ENCODE data around the gene OXSR1. TPM values are rescaled to one million over a fixed set of nuclear protein-coding genes. Genes with fewer than 3 reads are reported as not detected.

Gene OXSR1
- total RNA-seq, 6 experiments from 2014 or later: 48.5 to 54.3 (median 51.5) TPM

- no peak overlapping the region for H3K27ac Mint-ChIP-seq
- peaks cover 12% of the 10 kb centered on the region for H3K36me3 Mint-ChIP-seq (ENCODE audit: low read depth)
- TF ChIP-seq CTCF (IDR thresholded peaks at IDR 0.05): no peak
Observed at GRCh38 chr3:38146504-38146903, 18.8 kb upstream of the OXSR1 start.

GRCh38 chr3:38147421-38147820 is 17.9 kb upstream of the OXSR1 start:
- TF ChIP-seq CTCF (IDR thresholded peaks at IDR 0.05): no peak
- no peak for DNase-seq
- Mint-ChIP-seq H3K9me3 (peaks cover 21% of the 10 kb centered on the region), H3K27ac (no peak overlapping the region), H3K27me3 (ENCODE audit: insufficient read depth) (peaks cover 7% of the 10 kb centered on the region; the same call in 1 of the 2 replicates), H3K4me3 (no peak overlapping the region), H3K36me3 (ENCODE audit: low read depth) (peaks cover 8% of the 10 kb centered on the region), H3K4me1 (ENCODE audit: low read depth) (peaks cover 16% of the 10 kb centered on the region)

More at GRCh38 chr3:38146504-38146903, 18.8 kb upstream of the OXSR1 start:
- H3K4me3 Mint-ChIP-seq: no peak overlapping the region
- peaks cover 21% of the 10 kb centered on the region for H3K9me3 Mint-ChIP-seq
- no peak for DNase-seq
- peaks cover 9% of the 10 kb centered on the region for H3K4me1 Mint-ChIP-seq (ENCODE audit: low read depth)
- H3K27me3 Mint-ChIP-seq (ENCODE audit: insufficient read depth): peaks cover 7% of the 10 kb centered on the region; the same call in 1 of the 2 replicates

GRCh38 chr3:38148311-38148882 is 16.9 kb upstream of the OXSR1 start:
- Mint-ChIP-seq H3K4me3 (no peak overlapping the region), H3K4me1 (ENCODE audit: low read depth) (peaks cover 26% of the 10 kb centered on the region), H3K9me3 (peaks cover 21% of the 10 kb centered on the region), H3K27me3 (ENCODE audit: insufficient read depth) (peaks cover 7% of the 10 kb centered on the region; the same call in 1 of the 2 replicates), H3K36me3 (ENCODE audit: low read depth) (peaks cover 8% of the 10 kb centered on the region), H3K27ac (no peak overlapping the region)
- no peak for TF ChIP-seq CTCF (IDR thresholded peaks at IDR 0.05)
- no peak for DNase-seq

- no peak for DNase-seq
- H3K4me1 Mint-ChIP-seq (ENCODE audit: low read depth): peaks cover 39% of the 10 kb centered on the region
- peaks cover 8% of the 10 kb centered on the region for H3K36me3 Mint-ChIP-seq (ENCODE audit: low read depth)
- peaks cover 3% of the 10 kb centered on the region; the same call in 1 of the 2 replicates for H3K27me3 Mint-ChIP-seq (ENCODE audit: insufficient read depth)
- no peak overlapping the region for H3K4me3 Mint-ChIP-seq
- H3K27ac Mint-ChIP-seq: no peak overlapping the region
- H3K9me3 Mint-ChIP-seq: peaks cover 21% of the 10 kb centered on the region
- TF ChIP-seq CTCF (IDR thresholded peaks at IDR 0.05): no peak
Observed at GRCh38 chr3:38149708-38150107, 15.6 kb upstream of the OXSR1 start.

GRCh38 chr3:38150780-38151528 is 14.4 kb upstream of the OXSR1 start:
- peak; percentile 47 for TF ChIP-seq CTCF (IDR thresholded peaks at IDR 0.05)
- H3K4me1 Mint-ChIP-seq (ENCODE audit: low read depth): peaks cover 39% of the 10 kb centered on the region
- H3K27me3 Mint-ChIP-seq (ENCODE audit: insufficient read depth): no peaks in the 10 kb centered on the region
- H3K9me3 Mint-ChIP-seq: peaks cover 17% of the 10 kb centered on the region
- no peak overlapping the region for H3K27ac Mint-ChIP-seq
- DNase-seq: no peak
- H3K36me3 Mint-ChIP-seq (ENCODE audit: low read depth): peaks cover 8% of the 10 kb centered on the region
- no peak overlapping the region for H3K4me3 Mint-ChIP-seq

Measured in HFFc6 (cell line).